MM.1S (cell line): ENCODE measurements around the gene TXNDC8.
A peak's percentile ranks its signal among the peaks of the same experiment; 100 is the strongest.

Experiments
- DNase-seq: peaks from one replicate; pipeline ENCODE4 v3.0.0-alpha.2; 2015
- H2AFZ ChIP-seq: fragments of 300-600 bp; sonication (generic); 2 replicates; pipeline ENCODE4 v1.6.0; 2016; ENCODE audit warnings: antibody characterized with exemption, low read length
- H3F3A ChIP-seq: fragments of 300-600 bp; sonication (generic); 2 replicates; pipeline ENCODE4 v1.6.1; 2016; ENCODE audit warnings: mild to moderate bottlenecking, antibody characterized with exemption, low read length, moderate library complexity, mixed read lengths; ENCODE audit not compliant: insufficient read depth
- H3K27ac ChIP-seq: fragments of 300-600 bp; sonication (generic); 2 replicates; pipeline ENCODE4 v1.5.1; 2016; ENCODE audit warnings: mild to moderate bottlenecking, low read length
- H3K27me3 ChIP-seq: fragments of 300-600 bp; sonication (generic); replicated peaks from 2 replicates; pipeline ENCODE4 v1.6.0; 2016; ENCODE audit warnings: low read length; ENCODE audit not compliant: insufficient read depth
- H3K36me3 ChIP-seq: fragments of 300-600 bp; sonication (generic); replicated peaks from 2 replicates; pipeline ENCODE4 v1.6.1; 2016; ENCODE audit warnings: mild to moderate bottlenecking, low read length, mixed read lengths; ENCODE audit not compliant: insufficient read depth
- H3K4me1 ChIP-seq: fragments of 300-600 bp; sonication (generic); 2 replicates; pipeline ENCODE4 v1.6.1; 2016; ENCODE audit warnings: low read length, mixed read lengths
- H3K4me2 ChIP-seq: fragments of 300-600 bp; sonication (generic); 2 replicates; pipeline ENCODE4 v1.6.0; 2016; ENCODE audit warnings: low read depth, low read length
- H3K4me3 ChIP-seq: fragments of 300-600 bp; sonication (generic); 2 replicates; pipeline ENCODE4 v1.5.1; 2016; ENCODE audit warnings: low read length, mixed read lengths
- H3K79me2 ChIP-seq: fragments of 300-600 bp; sonication (generic); 2 replicates; pipeline ENCODE4 v1.6.1; 2016; ENCODE audit warnings: mixed run types, low read length, mixed read lengths
- H3K9ac ChIP-seq: fragments of 300-600 bp; sonication (generic); 2 replicates; pipeline ENCODE4 v1.6.1; 2016; ENCODE audit warnings: low read length, mixed read lengths
- H3K9me2 ChIP-seq: fragments of 300-600 bp; sonication (generic); replicated peaks from 2 replicates; pipeline ENCODE4 v1.6.1; 2016; ENCODE audit warnings: mild to moderate bottlenecking, low read length, mixed read lengths; ENCODE audit not compliant: insufficient read depth
- H3K9me3 ChIP-seq: fragments of 300-600 bp; sonication (generic); replicated peaks from 2 replicates; pipeline ENCODE4 v1.6.1; 2016; ENCODE audit warnings: mild to moderate bottlenecking, low read length, mixed read lengths; ENCODE audit not compliant: insufficient read depth
- H4K20me1 ChIP-seq: fragments of 300-600 bp; sonication (generic); 2 replicates; pipeline ENCODE4 v1.6.1; 2016; ENCODE audit warnings: mild to moderate bottlenecking, low read length, moderate library complexity, mixed read lengths; ENCODE audit not compliant: insufficient read depth
- CTCF ChIP-seq: fragments of 300-600 bp; sonication (generic); IDR thresholded peaks from 2 replicates; pipeline ENCODE4 v1.5.1; 2016; ENCODE audit warnings: antibody characterized with exemption, low read length, mixed read lengths
- EZH2 ChIP-seq: fragments of 300-600 bp; sonication (generic); optimal IDR thresholded peaks from 2 replicates; pipeline ENCODE3; 2017; ENCODE audit warnings: low read depth, mild to moderate bottlenecking, antibody characterized with exemption, low read length, mixed read lengths
- EZH2phosphoT487 ChIP-seq: fragments of 300-600 bp; sonication (generic); IDR thresholded peaks from 2 replicates; pipeline ENCODE4 v1.6.1; 2018; ENCODE audit warnings: antibody characterized with exemption, low read length

Gene TXNDC8

GRCh38 chr9:110259566-110259965 lies 78.1 kb downstream of the TXNDC8 start:
- Histone ChIP-seq H3K9ac (no peak overlapping the region), H2AFZ (no peak overlapping the region), H3K9me3 (no peaks in the 10 kb centered on the region), H3K27me3 (no peaks in the 10 kb centered on the region), H3K4me3 (no peak overlapping the region), H3K79me2 (peaks cover 25% of the 10 kb centered on the region), H3K36me3 (no peaks in the 10 kb centered on the region), H3F3A (peaks cover 22% of the 10 kb centered on the region), H4K20me1 (peaks cover 7% of the 10 kb centered on the region; the same call in 1 of the 2 replicates), H3K4me2 (no peak overlapping the region), H3K27ac (no peak overlapping the region), H3K4me1 (peaks cover 14% of the 10 kb centered on the region), H3K9me2 (no peaks in the 10 kb centered on the region)
- DNase-seq, result no peak
- TF ChIP-seq EZH2phosphoT487 (no peak), CTCF (no peak), EZH2 (no peak)

GRCh38 chr9:110258690-110259091 lies 79.0 kb downstream of the TXNDC8 start:
- Histone ChIP-seq H3K4me1 (peaks cover 21% of the 10 kb centered on the region), H3K27ac (no peak overlapping the region), H3K4me2 (no peak overlapping the region), H3F3A (peaks cover 25% of the 10 kb centered on the region), H3K79me2 (peaks cover 34% of the 10 kb centered on the region), H3K27me3 (no peaks in the 10 kb centered on the region), H3K9me3 (no peaks in the 10 kb centered on the region), H3K36me3 (no peaks in the 10 kb centered on the region), H3K9ac (no peak overlapping the region), H4K20me1 (peaks cover 15% of the 10 kb centered on the region), H2AFZ (no peak overlapping the region), H3K9me2 (no peaks in the 10 kb centered on the region), H3K4me3 (no peak overlapping the region)
- DNase-seq, result no peak
- TF ChIP-seq CTCF (no peak), EZH2 (no peak), EZH2phosphoT487 (no peak)

GRCh38 chr9:110257956-110258355 lies 79.7 kb downstream of the TXNDC8 start:
- Histone ChIP-seq H4K20me1 (peaks cover 22% of the 10 kb centered on the region), H3K27ac (peak overlapping the region; percentile 89; the same call in 1 of the 2 replicates), H3K9me3 (no peaks in the 10 kb centered on the region), H3K27me3 (no peaks in the 10 kb centered on the region), H3K4me3 (peak overlapping the region; percentile 94), H3K4me1 (peaks cover 21% of the 10 kb centered on the region), H3K79me2 (peaks cover 41% of the 10 kb centered on the region), H3K36me3 (no peaks in the 10 kb centered on the region), H3K4me2 (peak overlapping the region; percentile 92), H3K9me2 (no peaks in the 10 kb centered on the region), H3F3A (peaks cover 25% of the 10 kb centered on the region), H2AFZ (peak overlapping the region; percentile 76), H3K9ac (peak overlapping the region; percentile 77; the same call in 1 of the 2 replicates)
- no peak for DNase-seq
- TF ChIP-seq EZH2phosphoT487, result no peak
- TF ChIP-seq EZH2, result no peak
- TF ChIP-seq CTCF, result no peak
